Gastrocnemius medialis (tissue), 4 donors: ENCODE measurements around the gene HOTAIR.

Source experiments
- POLR2A ChIP-seq, 2 donors: fragments of 450-650 bp; IDR thresholded peaks; one replicate each; pipeline ENCODE4 v1.6.1; 2017; ENCODE audit warnings: antibody characterized with exemption in 2 of 2, mild to moderate bottlenecking in 2 of 2, moderate library complexity in 2 of 2
- TF ChIP-seq, protein P1 (sequence below), 5 experiments: fragments of 450-650 bp in 3 of 5; fragments of 200-600 bp in 2 of 5; sonication (generic) in 2 of 5; IDR thresholded peaks in 4 of 5; conservative IDR thresholded peaks in 1 of 5; 1 replicate in 4 of 5; 2 replicates in 1 of 5; pipeline ENCODE4 v1.5.1; 2016 to 2019; ENCODE audit warnings: antibody characterized with exemption in 5 of 5, mild to moderate bottlenecking in 3 of 5, moderate library complexity in 3 of 5

GRCh38 chr12:53972722-53973235, 2.0 kb downstream of the HOTAIR start, which contains the start of gene HOXC11:
- TF ChIP-seq POLR2A (IDR thresholded peaks at IDR 0.05) = no peak
- TF ChIP-seq, protein P1, sequence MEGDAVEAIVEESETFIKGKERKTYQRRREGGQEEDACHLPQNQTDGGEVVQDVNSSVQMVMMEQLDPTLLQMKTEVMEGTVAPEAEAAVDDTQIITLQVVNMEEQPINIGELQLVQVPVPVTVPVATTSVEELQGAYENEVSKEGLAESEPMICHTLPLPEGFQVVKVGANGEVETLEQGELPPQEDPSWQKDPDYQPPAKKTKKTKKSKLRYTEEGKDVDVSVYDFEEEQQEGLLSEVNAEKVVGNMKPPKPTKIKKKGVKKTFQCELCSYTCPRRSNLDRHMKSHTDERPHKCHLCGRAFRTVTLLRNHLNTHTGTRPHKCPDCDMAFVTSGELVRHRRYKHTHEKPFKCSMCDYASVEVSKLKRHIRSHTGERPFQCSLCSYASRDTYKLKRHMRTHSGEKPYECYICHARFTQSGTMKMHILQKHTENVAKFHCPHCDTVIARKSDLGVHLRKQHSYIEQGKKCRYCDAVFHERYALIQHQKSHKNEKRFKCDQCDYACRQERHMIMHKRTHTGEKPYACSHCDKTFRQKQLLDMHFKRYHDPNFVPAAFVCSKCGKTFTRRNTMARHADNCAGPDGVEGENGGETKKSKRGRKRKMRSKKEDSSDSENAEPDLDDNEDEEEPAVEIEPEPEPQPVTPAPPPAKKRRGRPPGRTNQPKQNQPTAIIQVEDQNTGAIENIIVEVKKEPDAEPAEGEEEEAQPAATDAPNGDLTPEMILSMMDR (IDR thresholded peaks at IDR 0.05 in 4 of 5, conservative IDR thresholded peaks at IDR 0.05 in 1 of 5) = no peak
